ENCODE measurements around the gene LRP1. TPM values are rescaled to one million over a fixed set of nuclear protein-coding genes. Genes with fewer than 3 reads are reported as not detected.

LRP1 gene
- total and polyA plus RNA-seq, 2 of the 13 experiments (the other 11 are each of a cell fraction or from before 2014, with no cell fraction given): 14.7 to 30.8 TPM

DNA sequence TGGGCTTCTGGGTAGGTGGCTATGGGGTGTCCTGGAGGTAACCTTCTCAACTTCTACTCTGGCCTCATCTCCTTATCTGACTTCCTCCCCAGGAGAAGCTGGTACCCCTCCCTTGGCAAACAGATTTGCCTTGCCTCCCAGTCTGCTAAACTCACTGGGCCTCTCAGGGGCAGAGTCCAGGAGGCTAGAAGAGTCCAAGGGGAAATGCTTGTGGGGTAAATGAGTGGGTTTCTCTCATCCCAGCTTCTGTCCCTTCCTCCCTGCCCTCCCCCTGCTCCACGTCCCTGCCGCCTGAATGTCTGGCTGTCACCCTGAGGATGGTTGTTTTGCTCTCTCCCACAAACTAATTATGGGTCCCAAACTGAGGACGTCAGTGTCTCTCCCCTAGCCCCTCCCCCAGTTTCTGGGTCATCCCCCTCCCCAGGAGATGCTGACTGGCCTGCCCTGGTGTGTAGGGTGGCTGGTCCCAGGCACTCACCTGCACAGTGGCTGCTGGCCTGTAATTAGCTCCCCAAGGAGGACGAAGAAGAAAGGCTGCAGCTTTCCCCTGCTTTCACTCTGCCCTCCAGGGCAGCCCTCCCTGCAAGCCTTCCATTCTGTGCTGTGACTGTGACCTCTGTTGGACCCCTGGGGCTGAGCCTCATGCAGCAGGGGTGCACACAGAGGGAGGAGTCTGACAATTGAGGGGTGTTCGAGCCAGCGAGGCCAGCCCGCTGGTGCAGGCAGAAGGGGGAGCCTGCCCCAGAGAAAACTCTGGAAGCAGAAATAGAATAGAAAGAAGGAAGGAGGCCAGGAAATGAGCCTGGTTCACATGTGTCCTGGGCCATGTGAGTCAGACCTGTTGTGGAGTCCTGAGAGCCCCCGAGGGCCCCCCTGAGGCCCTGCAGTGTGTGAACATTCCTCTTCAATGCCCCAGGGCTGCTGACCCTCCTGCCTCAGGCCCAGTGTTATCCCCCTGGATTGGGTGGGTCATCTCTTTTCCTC, 19.0 kb downstream of the LRP1 start, which contains the start of gene LRP1-AS (continued):
- TF ChIP-seq, protein P1, sequence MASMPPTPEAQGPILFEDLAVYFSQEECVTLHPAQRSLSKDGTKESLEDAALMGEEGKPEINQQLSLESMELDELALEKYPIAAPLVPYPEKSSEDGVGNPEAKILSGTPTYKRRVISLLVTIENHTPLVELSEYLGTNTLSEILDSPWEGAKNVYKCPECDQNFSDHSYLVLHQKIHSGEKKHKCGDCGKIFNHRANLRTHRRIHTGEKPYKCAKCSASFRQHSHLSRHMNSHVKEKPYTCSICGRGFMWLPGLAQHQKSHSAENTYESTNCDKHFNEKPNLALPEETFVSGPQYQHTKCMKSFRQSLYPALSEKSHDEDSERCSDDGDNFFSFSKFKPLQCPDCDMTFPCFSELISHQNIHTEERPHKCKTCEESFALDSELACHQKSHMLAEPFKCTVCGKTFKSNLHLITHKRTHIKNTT (CRISPR knock-in tag; IDR thresholded peaks at IDR 0.05): no peak
- TF ChIP-seq ZC3H4 (CRISPR knock-in tag; IDR thresholded peaks at IDR 0.05; ENCODE audit: borderline replicate concordance) (no peak), ZFP82 (CRISPR knock-in tag; IDR thresholded peaks at IDR 0.05; ENCODE audit: borderline replicate concordance) (no peak), ZBTB7B (CRISPR knock-in tag; IDR thresholded peaks at IDR 0.05) (peak; percentile 75), ZNF816 (CRISPR knock-in tag; IDR thresholded peaks at IDR 0.05; ENCODE audit: borderline replicate concordance) (no peak), DNMT1 (CRISPR knock-in tag; IDR thresholded peaks at IDR 0.05) (no peak), ZNF564 (CRISPR knock-in tag; IDR thresholded peaks at IDR 0.05) (no peak), ZNF431 (CRISPR knock-in tag; IDR thresholded peaks at IDR 0.05; ENCODE audit: borderline replicate concordance, low read depth) (no peak), NFIB (CRISPR knock-in tag; IDR thresholded peaks at IDR 0.05; ENCODE audit: borderline replicate concordance) (no peak), SATB2 (CRISPR knock-in tag; IDR thresholded peaks at IDR 0.05) (no peak), NFATC3 (CRISPR knock-in tag; IDR thresholded peaks at IDR 0.05) (no peak), RORA (CRISPR knock-in tag; IDR thresholded peaks at IDR 0.05) (no peak), ARID2 (CRISPR knock-in tag; IDR thresholded peaks at IDR 0.05; ENCODE audit: borderline replicate concordance) (no peak), SP4 (CRISPR knock-in tag; IDR thresholded peaks at IDR 0.05) (no peak), ZNF792 (CRISPR knock-in tag; IDR thresholded peaks at IDR 0.05) (no peak), ZNF672 (CRISPR knock-in tag; IDR thresholded peaks at IDR 0.05) (no peak), ZNF350 (CRISPR knock-in tag; IDR thresholded peaks at IDR 0.05; ENCODE audit: borderline replicate concordance, low read depth) (peak; percentile 26; the same call in 1 of the 2 replicates), PLRG1 (conservative IDR thresholded peaks at IDR 0.05) (no peak), CEBPG (CRISPR knock-in tag; IDR thresholded peaks at IDR 0.05) (peak; percentile 52; the same call in 1 of the 2 replicates), TARDBP (CRISPR knock-in tag; IDR thresholded peaks at IDR 0.05) (peak; percentile 76; the same call in 1 of the 2 replicates)
- TF ChIP-seq, protein P2, sequence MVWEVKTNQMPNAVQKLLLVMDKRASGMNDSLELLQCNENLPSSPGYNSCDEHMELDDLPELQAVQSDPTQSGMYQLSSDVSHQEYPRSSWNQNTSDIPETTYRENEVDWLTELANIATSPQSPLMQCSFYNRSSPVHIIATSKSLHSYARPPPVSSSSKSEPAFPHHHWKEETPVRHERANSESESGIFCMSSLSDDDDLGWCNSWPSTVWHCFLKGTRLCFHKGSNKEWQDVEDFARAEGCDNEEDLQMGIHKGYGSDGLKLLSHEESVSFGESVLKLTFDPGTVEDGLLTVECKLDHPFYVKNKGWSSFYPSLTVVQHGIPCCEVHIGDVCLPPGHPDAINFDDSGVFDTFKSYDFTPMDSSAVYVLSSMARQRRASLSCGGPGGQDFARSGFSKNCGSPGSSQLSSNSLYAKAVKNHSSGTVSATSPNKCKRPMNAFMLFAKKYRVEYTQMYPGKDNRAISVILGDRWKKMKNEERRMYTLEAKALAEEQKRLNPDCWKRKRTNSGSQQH (CRISPR knock-in tag; IDR thresholded peaks at IDR 0.05; ENCODE audit: low read depth): no peak
- TF ChIP-seq, protein P3, sequence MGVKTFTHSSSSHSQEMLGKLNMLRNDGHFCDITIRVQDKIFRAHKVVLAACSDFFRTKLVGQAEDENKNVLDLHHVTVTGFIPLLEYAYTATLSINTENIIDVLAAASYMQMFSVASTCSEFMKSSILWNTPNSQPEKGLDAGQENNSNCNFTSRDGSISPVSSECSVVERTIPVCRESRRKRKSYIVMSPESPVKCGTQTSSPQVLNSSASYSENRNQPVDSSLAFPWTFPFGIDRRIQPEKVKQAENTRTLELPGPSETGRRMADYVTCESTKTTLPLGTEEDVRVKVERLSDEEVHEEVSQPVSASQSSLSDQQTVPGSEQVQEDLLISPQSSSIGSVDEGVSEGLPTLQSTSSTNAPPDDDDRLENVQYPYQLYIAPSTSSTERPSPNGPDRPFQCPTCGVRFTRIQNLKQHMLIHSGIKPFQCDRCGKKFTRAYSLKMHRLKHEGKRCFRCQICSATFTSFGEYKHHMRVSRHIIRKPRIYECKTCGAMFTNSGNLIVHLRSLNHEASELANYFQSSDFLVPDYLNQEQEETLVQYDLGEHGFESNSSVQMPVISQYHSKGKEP (CRISPR knock-in tag; IDR thresholded peaks at IDR 0.05): no peak
- TF ChIP-seq, protein P4, sequence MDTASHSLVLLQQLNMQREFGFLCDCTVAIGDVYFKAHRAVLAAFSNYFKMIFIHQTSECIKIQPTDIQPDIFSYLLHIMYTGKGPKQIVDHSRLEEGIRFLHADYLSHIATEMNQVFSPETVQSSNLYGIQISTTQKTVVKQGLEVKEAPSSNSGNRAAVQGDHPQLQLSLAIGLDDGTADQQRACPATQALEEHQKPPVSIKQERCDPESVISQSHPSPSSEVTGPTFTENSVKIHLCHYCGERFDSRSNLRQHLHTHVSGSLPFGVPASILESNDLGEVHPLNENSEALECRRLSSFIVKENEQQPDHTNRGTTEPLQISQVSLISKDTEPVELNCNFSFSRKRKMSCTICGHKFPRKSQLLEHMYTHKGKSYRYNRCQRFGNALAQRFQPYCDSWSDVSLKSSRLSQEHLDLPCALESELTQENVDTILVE (CRISPR knock-in tag; IDR thresholded peaks at IDR 0.05): no peak
- TF ChIP-seq, protein P5, sequence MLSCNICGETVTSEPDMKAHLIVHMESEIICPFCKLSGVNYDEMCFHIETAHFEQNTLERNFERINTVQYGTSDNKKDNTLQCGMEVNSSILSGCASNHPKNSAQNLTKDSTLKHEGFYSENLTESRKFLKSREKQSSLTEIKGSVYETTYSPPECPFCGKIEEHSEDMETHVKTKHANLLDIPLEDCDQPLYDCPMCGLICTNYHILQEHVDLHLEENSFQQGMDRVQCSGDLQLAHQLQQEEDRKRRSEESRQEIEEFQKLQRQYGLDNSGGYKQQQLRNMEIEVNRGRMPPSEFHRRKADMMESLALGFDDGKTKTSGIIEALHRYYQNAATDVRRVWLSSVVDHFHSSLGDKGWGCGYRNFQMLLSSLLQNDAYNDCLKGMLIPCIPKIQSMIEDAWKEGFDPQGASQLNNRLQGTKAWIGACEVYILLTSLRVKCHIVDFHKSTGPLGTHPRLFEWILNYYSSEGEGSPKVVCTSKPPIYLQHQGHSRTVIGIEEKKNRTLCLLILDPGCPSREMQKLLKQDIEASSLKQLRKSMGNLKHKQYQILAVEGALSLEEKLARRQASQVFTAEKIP (CRISPR knock-in tag; IDR thresholded peaks at IDR 0.05; ENCODE audit: borderline replicate concordance): no peak

Measured in HepG2 (cell line).